H9 (cell line): ENCODE data around the gene CDC45. TPM values are rescaled to one million over a fixed set of nuclear protein-coding genes. Genes with fewer than 3 reads are reported as not detected.
A peak's percentile ranks its signal among the peaks of the same experiment; 100 is the strongest.

Experiments
- DNase-seq: peaks from one replicate; pipeline ENCODE4 v3.0.0-alpha.2; 2017
- H2AFZ ChIP-seq: one replicate; pipeline ENCODE4 v1.6.1; 2013; ENCODE audit warnings: mild to moderate bottlenecking, low read length, control low read depth, moderate library complexity
- H2AK5ac ChIP-seq: 2 replicates; pipeline ENCODE4 v1.6.1; 2013; ENCODE audit warnings: low read length, control low read depth, mixed read lengths; ENCODE audit not compliant: insufficient read length
- H2BK120ac ChIP-seq: one replicate; pipeline ENCODE4 v1.6.1; 2013; ENCODE audit warnings: low read depth, mild to moderate bottlenecking, low read length, control low read depth, inconsistent platforms; ENCODE audit not compliant: poor library complexity, severe bottlenecking
- H2BK12ac ChIP-seq: 2 replicates; pipeline ENCODE4 v1.6.1; 2013; ENCODE audit warnings: low read length, control low read depth, mixed read lengths, low read depth; ENCODE audit not compliant: insufficient read length
- H2BK15ac ChIP-seq: 2 replicates; pipeline ENCODE4 v1.6.1; 2013; ENCODE audit warnings: low read depth, low read length, control low read depth
- H2BK20ac ChIP-seq: one replicate; pipeline ENCODE4 v1.6.1; 2013; ENCODE audit warnings: low read depth, mild to moderate bottlenecking, low read length, control low read depth, inconsistent platforms; ENCODE audit not compliant: poor library complexity, severe bottlenecking
- H2BK5ac ChIP-seq: 2 replicates; pipeline ENCODE4 v1.6.1; 2013; ENCODE audit warnings: low read length, control low read depth, mixed read lengths; ENCODE audit not compliant: insufficient read length
- H3K14ac ChIP-seq: 2 replicates; pipeline ENCODE4 v1.6.1; 2013; ENCODE audit warnings: low read length, control low read depth; ENCODE audit not compliant: insufficient read depth
- H3K18ac ChIP-seq: 2 replicates; pipeline ENCODE4 v1.6.1; 2013; ENCODE audit warnings: low read depth, mild to moderate bottlenecking, mixed read lengths, low read length, control low read depth; ENCODE audit not compliant: insufficient read length
- H3K23ac ChIP-seq: 2 replicates; pipeline ENCODE4 v1.6.1; 2013; ENCODE audit warnings: low read length, control low read depth, mixed read lengths, low read depth; ENCODE audit not compliant: insufficient read length
- H3K23me2 ChIP-seq: 2 replicates; pipeline ENCODE4 v1.6.1; 2013; ENCODE audit warnings: low read depth, mild to moderate bottlenecking, mixed read lengths, low read length, control low read depth; ENCODE audit not compliant: insufficient read length, poor library complexity, severe bottlenecking
- H3K27ac ChIP-seq: 2 replicates; pipeline ENCODE4 v1.5.1; 2013; ENCODE audit warnings: low read length, control low read depth, mixed read lengths, low read depth; ENCODE audit not compliant: insufficient read length
- H3K27me3 ChIP-seq: 2 replicates; pipeline ENCODE4 v1.6.1; 2013; ENCODE audit warnings: low read length, control low read depth, inconsistent platforms; ENCODE audit not compliant: insufficient read depth
- H3K4ac ChIP-seq: 2 replicates; pipeline ENCODE4 v1.6.1; 2013; ENCODE audit warnings: low read depth, mild to moderate bottlenecking, control low read depth, inconsistent platforms, low read length, moderate library complexity
- H3K4me1 ChIP-seq: 2 replicates; pipeline ENCODE4 v1.6.1; 2013; ENCODE audit warnings: low read length, control low read depth, inconsistent platforms; ENCODE audit not compliant: insufficient read depth
- H3K4me2 ChIP-seq: 2 replicates; pipeline ENCODE4 v1.6.1; 2013; ENCODE audit warnings: low read length, control low read depth, mixed read lengths; ENCODE audit not compliant: insufficient read length, insufficient read depth
- H3K56ac ChIP-seq: 2 replicates; pipeline ENCODE4 v1.6.1; 2013; ENCODE audit warnings: low read depth, mild to moderate bottlenecking, mixed read lengths, low read length, control low read depth; ENCODE audit not compliant: insufficient read length
- H3K79me1 ChIP-seq: 2 replicates; pipeline ENCODE4 v1.6.1; 2013; ENCODE audit warnings: low read depth, mild to moderate bottlenecking, moderate library complexity, low read length, control low read depth, inconsistent platforms; ENCODE audit not compliant: insufficient read depth, poor library complexity, severe bottlenecking
- H3K79me2 ChIP-seq: 2 replicates; pipeline ENCODE4 v1.6.1; 2013; ENCODE audit warnings: low read length, control low read depth, inconsistent platforms; ENCODE audit not compliant: insufficient read depth
- H3K9ac ChIP-seq: 2 replicates; pipeline ENCODE4 v1.6.1; 2013; ENCODE audit warnings: low read length, control low read depth, mixed read lengths; ENCODE audit not compliant: insufficient read length; ENCODE audit errors: extremely low read depth
- H3K9me3 ChIP-seq: one replicate; pipeline ENCODE4 v1.6.1; 2013; ENCODE audit warnings: low read depth, low read length, inconsistent platforms; ENCODE audit not compliant: control insufficient read depth
- H3T11ph ChIP-seq: one replicate; pipeline ENCODE4 v1.6.1; 2013; ENCODE audit warnings: mild to moderate bottlenecking, low read length, control low read depth, inconsistent platforms
- H4K20me1 ChIP-seq: one replicate; pipeline ENCODE4 v1.6.1; 2013; ENCODE audit not compliant: control insufficient read depth, insufficient read length, insufficient read depth
- H4K5ac ChIP-seq: 2 replicates; pipeline ENCODE4 v1.6.1; 2013; ENCODE audit warnings: low read depth, mild to moderate bottlenecking, mixed read lengths, low read length, control low read depth; ENCODE audit not compliant: insufficient read length
- H4K8ac ChIP-seq: replicated peaks from 2 replicates; pipeline ENCODE4 v1.6.1; 2013; ENCODE audit warnings: low read length, control low read depth, mixed read lengths, low read depth; ENCODE audit not compliant: insufficient read length
- H4K91ac ChIP-seq: 2 replicates; pipeline ENCODE4 v1.6.1; 2013; ENCODE audit warnings: low read depth, mild to moderate bottlenecking, moderate library complexity, mixed read lengths, low read length, control low read depth; ENCODE audit not compliant: insufficient read length
- H3K27ac Mint-ChIP-seq, 3 experiments: 2 replicates in 2 of 3; 3 replicates in 1 of 3; pipeline ENCODE4 v1.8.0; 2020 to 2021; ENCODE audit warnings: mixed read lengths in 3 of 3, mild to moderate bottlenecking in 1 of 3, moderate library complexity in 1 of 3
- H3K27me3 Mint-ChIP-seq: 2 replicates; pipeline ENCODE4 v1.8.0; 2021; ENCODE audit warnings: low read depth, mild to moderate bottlenecking, moderate library complexity, mixed read lengths
- H3K36me3 Mint-ChIP-seq, 3 experiments: 2 replicates in 2 of 3; 3 replicates in 1 of 3; pipeline ENCODE4 v1.8.0; 2020 to 2021; ENCODE audit warnings: low read depth in 3 of 3, mixed read lengths in 3 of 3; ENCODE audit not compliant: insufficient read depth in 1 of 3
- H3K4me1 Mint-ChIP-seq, 2 experiments: 2 replicates each; pipeline ENCODE4 v1.8.0; 2020; ENCODE audit warnings: mixed read lengths in 2 of 2
- H3K4me3 Mint-ChIP-seq, 2 experiments: 2 replicates in 1 of 2; 3 replicates in 1 of 2; pipeline ENCODE4 v1.8.0; 2020 to 2021; ENCODE audit warnings: mild to moderate bottlenecking in 2 of 2, mixed read lengths in 2 of 2, moderate library complexity in 1 of 2
- H3K9me3 Mint-ChIP-seq, 2 experiments: 2 replicates in 1 of 2; 3 replicates in 1 of 2; pipeline ENCODE4 v1.8.0; 2020; ENCODE audit warnings: mild to moderate bottlenecking in 2 of 2, mixed read lengths in 2 of 2, moderate library complexity in 1 of 2
- WGBS: extraction: QIAGEN DNeasy Blood & Tissue Kit; methylation state at CpG from one replicate; pipeline ENCODE4 v1.1.7; 2013; ENCODE audit warnings: missing lambda C conversion rate, low lambda C conversion rate, mixed read lengths; ENCODE audit not compliant: insufficient read length; ENCODE audit errors: extremely low coverage; 5-methylcytosine and 5-hydroxymethylcytosine counted together
- total RNA-seq: library from RNA; stranded (reverse); gene quantifications from 2 replicates; pipeline ENCODE4 v1.2.1, GENCODE V29; 2021
- TF ChIP-seq, protein P1 (sequence below): fragments of 200-600 bp; sonication (generic); conservative IDR thresholded peaks from 3 replicates; pipeline ENCODE4 v1.8.0; 2021; ENCODE audit warnings: antibody characterized with exemption, mild to moderate bottlenecking

Gene CDC45
- total RNA-seq, 1 experiment from 2014 or later: 35.7 TPM

GRCh38 chr22:19559956-19560355 is 80.2 kb downstream of the CDC45 start:
- TF ChIP-seq, protein P1, sequence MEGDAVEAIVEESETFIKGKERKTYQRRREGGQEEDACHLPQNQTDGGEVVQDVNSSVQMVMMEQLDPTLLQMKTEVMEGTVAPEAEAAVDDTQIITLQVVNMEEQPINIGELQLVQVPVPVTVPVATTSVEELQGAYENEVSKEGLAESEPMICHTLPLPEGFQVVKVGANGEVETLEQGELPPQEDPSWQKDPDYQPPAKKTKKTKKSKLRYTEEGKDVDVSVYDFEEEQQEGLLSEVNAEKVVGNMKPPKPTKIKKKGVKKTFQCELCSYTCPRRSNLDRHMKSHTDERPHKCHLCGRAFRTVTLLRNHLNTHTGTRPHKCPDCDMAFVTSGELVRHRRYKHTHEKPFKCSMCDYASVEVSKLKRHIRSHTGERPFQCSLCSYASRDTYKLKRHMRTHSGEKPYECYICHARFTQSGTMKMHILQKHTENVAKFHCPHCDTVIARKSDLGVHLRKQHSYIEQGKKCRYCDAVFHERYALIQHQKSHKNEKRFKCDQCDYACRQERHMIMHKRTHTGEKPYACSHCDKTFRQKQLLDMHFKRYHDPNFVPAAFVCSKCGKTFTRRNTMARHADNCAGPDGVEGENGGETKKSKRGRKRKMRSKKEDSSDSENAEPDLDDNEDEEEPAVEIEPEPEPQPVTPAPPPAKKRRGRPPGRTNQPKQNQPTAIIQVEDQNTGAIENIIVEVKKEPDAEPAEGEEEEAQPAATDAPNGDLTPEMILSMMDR: no peak
- no peak overlapping the region for H3K23ac ChIP-seq
- no peak overlapping the region for H3K14ac ChIP-seq
- no peak overlapping the region for H2BK15ac ChIP-seq
- no peaks in the 10 kb centered on the region for H3K79me1 ChIP-seq
- no peak overlapping the region for H4K5ac ChIP-seq
- no peaks in the 10 kb centered on the region for H3K79me2 ChIP-seq
- Mint-ChIP-seq H3K4me3 (no peak overlapping the region), H3K36me3 (no peaks in the 10 kb centered on the region), H3K27me3 (peaks cover 1% of the 10 kb centered on the region), H3K4me1 (peaks cover 7 to 9% of the 10 kb centered on the region in 2 experiments), H3K9me3 (peaks cover 0 to 3% of the 10 kb centered on the region in 2 experiments; a peak in 1 of 5 replicates), H3K27ac (peak overlapping the region in 1 of 3 experiments; percentile 60; a peak in 1 of 7 replicates)
- WGBS: no CpG with 5 or more reads among the region's 2 CpGs
- no peak overlapping the region for H2BK20ac ChIP-seq
- H3T11ph ChIP-seq: no peak overlapping the region
- no peaks in the 10 kb centered on the region for H3K27me3 ChIP-seq
- H2AFZ ChIP-seq: no peak overlapping the region
- H3K23me2 ChIP-seq: no peaks in the 10 kb centered on the region
- no peaks in the 10 kb centered on the region for H4K20me1 ChIP-seq
- no peak overlapping the region for H2BK12ac ChIP-seq
- H2BK120ac ChIP-seq: no peak overlapping the region
- no peak overlapping the region for H4K8ac ChIP-seq
- DNase-seq: no peak
- no peak overlapping the region for H4K91ac ChIP-seq
- H3K27ac ChIP-seq: no peak overlapping the region
- H2BK5ac ChIP-seq: no peak overlapping the region
- H3K18ac ChIP-seq: no peak overlapping the region
- no peaks in the 10 kb centered on the region; the same call in 1 of the 2 replicates for H3K4me1 ChIP-seq
- H3K4me2 ChIP-seq: no peak overlapping the region
- no peak overlapping the region for H3K4ac ChIP-seq
- H2AK5ac ChIP-seq: no peak overlapping the region
- no peaks in the 10 kb centered on the region for H3K9me3 ChIP-seq
- H3K56ac ChIP-seq: no peak overlapping the region
- H3K9ac ChIP-seq: no peak overlapping the region
